Mesenchymal stem cell (in vitro differentiated cells and primary cell): ENCODE data around the gene IRF2BP1.

Experiments
- DNase-seq: peaks from one replicate; pipeline ENCODE4 v3.0.0-alpha.2; 2013
- H2AFZ ChIP-seq: one replicate; pipeline ENCODE4 v1.6.1; 2013; ENCODE audit warnings: low read depth, mild to moderate bottlenecking, control low read depth, inconsistent platforms, low read length, moderate library complexity
- H2AK5ac ChIP-seq: 2 replicates; pipeline ENCODE4 v1.6.1; 2013; ENCODE audit warnings: low read length, moderate library complexity, mild to moderate bottlenecking, inconsistent platforms; ENCODE audit not compliant: severe bottlenecking
- H2BK120ac ChIP-seq: one replicate; pipeline ENCODE4 v1.6.1; 2013; ENCODE audit warnings: low read depth, mild to moderate bottlenecking, inconsistent platforms, low read length, moderate library complexity
- H2BK12ac ChIP-seq, 2 experiments: one replicate each; pipeline ENCODE4 v1.6.1; 2013; ENCODE audit warnings: inconsistent platforms in 2 of 2, low read length in 2 of 2, mild to moderate bottlenecking in 2 of 2, moderate library complexity in 2 of 2, control low read depth in 1 of 2
- H2BK15ac ChIP-seq: one replicate; pipeline ENCODE4 v1.6.1; 2013; ENCODE audit warnings: mild to moderate bottlenecking, low read depth, inconsistent platforms; ENCODE audit not compliant: poor library complexity, severe bottlenecking
- H2BK5ac ChIP-seq: 2 replicates; pipeline ENCODE4 v1.6.1; 2013; ENCODE audit warnings: low read depth, mild to moderate bottlenecking, low read length, control low read depth, inconsistent platforms; ENCODE audit not compliant: poor library complexity, severe bottlenecking
- H3K14ac ChIP-seq, 2 experiments: one replicate each; pipeline ENCODE4 v1.6.1; 2013; ENCODE audit warnings: inconsistent platforms in 2 of 2, low read length in 2 of 2, control low read depth in 1 of 2, mild to moderate bottlenecking in 1 of 2, moderate library complexity in 1 of 2
- H3K18ac ChIP-seq, 2 experiments: one replicate each; pipeline ENCODE4 v1.6.1; 2013; ENCODE audit warnings: inconsistent platforms in 2 of 2, low read length in 2 of 2, control low read depth in 1 of 2, low read depth in 1 of 2, mild to moderate bottlenecking in 1 of 2
- H3K23ac ChIP-seq, 2 experiments: one replicate each; pipeline ENCODE4 v1.6.1; 2013; ENCODE audit warnings: inconsistent platforms in 2 of 2, low read length in 2 of 2, mild to moderate bottlenecking in 2 of 2, moderate library complexity in 2 of 2, control low read depth in 1 of 2
- H3K27ac ChIP-seq: 2 replicates; pipeline ENCODE4 v1.5.1; 2013; ENCODE audit warnings: mild to moderate bottlenecking, moderate library complexity, low read length, control low read depth, inconsistent platforms; ENCODE audit not compliant: poor library complexity, severe bottlenecking
- H3K27me3 ChIP-seq, 2 experiments: 2 replicates each; pipeline versions ENCODE4 v1.6.1 to v1.7.0; 2013; ENCODE audit warnings: low read length in 2 of 2, mild to moderate bottlenecking in 2 of 2, moderate library complexity in 2 of 2, control low read depth in 1 of 2, inconsistent platforms in 1 of 2; ENCODE audit not compliant: control insufficient read depth in 1 of 2, insufficient read depth in 1 of 2
- H3K36me3 ChIP-seq, 2 experiments: 2 replicates each; pipeline versions ENCODE4 v1.6.1 to v1.7.0; 2013; ENCODE audit warnings: low read length in 2 of 2, control low read depth in 1 of 2, inconsistent platforms in 1 of 2, low read depth in 1 of 2, mild to moderate bottlenecking in 1 of 2; ENCODE audit not compliant: insufficient read depth in 2 of 2, control insufficient read depth in 1 of 2
- H3K4ac ChIP-seq, 2 experiments: one replicate each; pipeline ENCODE4 v1.6.1; 2013; ENCODE audit warnings: inconsistent platforms in 2 of 2, low read length in 2 of 2, mild to moderate bottlenecking in 2 of 2, moderate library complexity in 2 of 2, control low read depth in 1 of 2, low read depth in 1 of 2
- H3K4me1 ChIP-seq: 2 replicates; pipeline ENCODE4 v1.6.1; 2013; ENCODE audit warnings: low read depth, low read length, control low read depth; ENCODE audit not compliant: control insufficient read depth, insufficient read depth
- H3K4me2 ChIP-seq: 2 replicates; pipeline ENCODE4 v1.6.1; 2013; ENCODE audit warnings: low read length, mild to moderate bottlenecking, inconsistent platforms; ENCODE audit not compliant: poor library complexity, severe bottlenecking
- H3K4me3 ChIP-seq, 2 experiments: 2 replicates each; pipeline versions ENCODE4 v1.5.1 to v1.7.0; 2013; ENCODE audit warnings: low read length in 2 of 2, mild to moderate bottlenecking in 2 of 2, control low read depth in 1 of 2, low read depth in 1 of 2; ENCODE audit not compliant: insufficient read depth in 1 of 2
- H3K79me1 ChIP-seq: replicated peaks from 2 replicates; pipeline ENCODE4 v1.6.1; 2013; ENCODE audit warnings: mild to moderate bottlenecking, control low read depth, low read length, inconsistent platforms; ENCODE audit not compliant: poor library complexity, severe bottlenecking
- H3K9ac ChIP-seq: 2 replicates; pipeline ENCODE4 v1.7.0; 2013; ENCODE audit warnings: mild to moderate bottlenecking, low read length, moderate library complexity
- H3K9me3 ChIP-seq: 2 replicates; pipeline ENCODE4 v1.7.0; 2013; ENCODE audit warnings: mild to moderate bottlenecking, low read length; ENCODE audit not compliant: control insufficient read depth
- H4K8ac ChIP-seq: one replicate; pipeline ENCODE4 v1.6.1; 2013; ENCODE audit warnings: inconsistent platforms, mild to moderate bottlenecking, low read length, moderate library complexity
- H4K91ac ChIP-seq: one replicate; pipeline ENCODE4 v1.6.1; 2013; ENCODE audit warnings: mild to moderate bottlenecking, low read length, inconsistent platforms
- WGBS: methylation state at CpG from one replicate; pipeline ENCODE4 v1.1.7; 2013; ENCODE audit warnings: mixed read lengths; 5-methylcytosine and 5-hydroxymethylcytosine counted together

IRF2BP1 gene

GRCh38 chr19:45901912-45902650 lies 16.1 kb upstream of the IRF2BP1 start, which contains the start of gene MYPOP:
TSS of gene MYPOP (minus strand) at chr19:45902613. CDS start at chr19:45901773, 840 bp downstream.
- Histone ChIP-seq H3K4me1 (peaks cover 14% of the 10 kb centered on the region), H2AFZ (peak within 1 kb of the TSS; percentile 86), H3K36me3 (peaks cover 22 to 32% of the 10 kb centered on the region in 2 experiments), H2BK15ac (peak within 1 kb of the TSS; percentile 49), H3K27me3 (no peaks in the 10 kb centered on the region), H2BK120ac (peak within 1 kb of the TSS; percentile 43), H3K18ac (peak within 1 kb of the TSS; percentile 81 to 94), H4K8ac (peak within 1 kb of the TSS; percentile 81), H3K27ac (peak within 1 kb of the TSS; percentile 77), H3K4ac (peak within 1 kb of the TSS in 1 of 2 experiments; percentile 67), H3K9me3 (no peaks in the 10 kb centered on the region), H3K9ac (peak within 1 kb of the TSS; percentile 88), H3K4me2 (peak within 1 kb of the TSS; percentile 94), H2BK12ac (peak within 1 kb of the TSS in 1 of 2 experiments; percentile 19), H2AK5ac (no peak within 1 kb of the TSS), H3K79me1 (peaks cover 18% of the 10 kb centered on the region), H3K23ac (peak within 1 kb of the TSS; percentile 26 to 37), H3K4me3 (peak within 1 kb of the TSS; percentile 74 to 93), H3K14ac (peak within 1 kb of the TSS in 1 of 2 experiments; percentile 35), H4K91ac (peak within 1 kb of the TSS; percentile 34), H2BK5ac (no peak within 1 kb of the TSS)
- peak; percentile 32 for DNase-seq
- WGBS: under 1% methylated on average over 36 of the region's 47 CpGs

- 4% methylated on average over 64 of the region's 69 CpGs for WGBS
- no peak overlapping the region for H2AK5ac ChIP-seq
- no peak overlapping the region for H3K27ac ChIP-seq
- H2BK120ac ChIP-seq: no peak overlapping the region
- H3K23ac ChIP-seq: peak overlapping the region in 1 of 2 experiments; percentile 2
- no peak overlapping the region for H2BK5ac ChIP-seq
- H4K91ac ChIP-seq: no peak overlapping the region
- peak; percentile 81 for DNase-seq
- H3K4ac ChIP-seq: no peak overlapping the region
- H3K9me3 ChIP-seq: no peaks in the 10 kb centered on the region
- no peak overlapping the region for H2AFZ ChIP-seq
- H3K36me3 ChIP-seq: peaks cover 26 to 34% of the 10 kb centered on the region in 2 experiments
- peaks cover 14% of the 10 kb centered on the region for H3K4me1 ChIP-seq
- H3K4me2 ChIP-seq: peak overlapping the region; percentile 85
- no peak overlapping the region for H2BK12ac ChIP-seq
- no peak overlapping the region for H2BK15ac ChIP-seq
- H4K8ac ChIP-seq: peak overlapping the region; percentile 64
- peak overlapping the region; percentile 74 to 93 for H3K4me3 ChIP-seq
- peak overlapping the region; percentile 54 for H3K9ac ChIP-seq
- H3K14ac ChIP-seq: peak overlapping the region in 1 of 2 experiments; percentile 35
- H3K79me1 ChIP-seq: peaks cover 18% of the 10 kb centered on the region
- no peaks in the 10 kb centered on the region for H3K27me3 ChIP-seq
- H3K18ac ChIP-seq: no peak overlapping the region
Observed at GRCh38 chr19:45901432-45901911, 15.5 kb upstream of the IRF2BP1 start.

GRCh38 chr19:45900738-45901431 lies 14.9 kb upstream of the IRF2BP1 start:
- no peak overlapping the region for H3K14ac ChIP-seq
- no peak overlapping the region for H2BK5ac ChIP-seq
- H3K9me3 ChIP-seq: no peaks in the 10 kb centered on the region
- no peak overlapping the region for H4K91ac ChIP-seq
- no peaks in the 10 kb centered on the region for H3K27me3 ChIP-seq
- peaks cover 21% of the 10 kb centered on the region for H3K79me1 ChIP-seq
- H3K4me1 ChIP-seq: peaks cover 14% of the 10 kb centered on the region
- H3K18ac ChIP-seq: no peak overlapping the region
- H3K27ac ChIP-seq: no peak overlapping the region
- H3K36me3 ChIP-seq: peaks cover 31 to 34% of the 10 kb centered on the region in 2 experiments
- H2BK120ac ChIP-seq: no peak overlapping the region
- H3K4me2 ChIP-seq: peak overlapping the region; percentile 85
- no peak overlapping the region for H2BK15ac ChIP-seq
- DNase-seq: no peak
- H2AK5ac ChIP-seq: no peak overlapping the region
- no peak overlapping the region for H2BK12ac ChIP-seq
- H4K8ac ChIP-seq: no peak overlapping the region
- H3K4me3 ChIP-seq: peak overlapping the region; percentile 74 to 93
- no peak overlapping the region for H2AFZ ChIP-seq
- WGBS: 48% methylated on average over 22 of the region's 22 CpGs
- no peak overlapping the region for H3K23ac ChIP-seq
- peak overlapping the region; percentile 54 for H3K9ac ChIP-seq
- H3K4ac ChIP-seq: no peak overlapping the region
